Choroid plexus epithelial cell (primary cell): ENCODE results near the gene GSTO1.

Source experiments
- DNase-seq: peaks from one replicate; pipeline ENCODE4 v3.0.0-alpha.2; 2010; ENCODE audit warnings: low read depth
- H3K4me3 ChIP-seq: 2 replicates; pipeline ENCODE4 v1.5.1; 2011; ENCODE audit warnings: low read depth, mild to moderate bottlenecking, control low read depth, low read length, moderate library complexity
- CTCF ChIP-seq: conservative IDR thresholded peaks from 2 replicates; pipeline ENCODE4 v1.5.1; 2011; ENCODE audit warnings: low read depth, mild to moderate bottlenecking, control low read depth, inconsistent platforms, low read length, moderate library complexity

The GSTO1 gene

GRCh38 chr10:104308439-104308903 is 53.8 kb downstream of the GSTO1 start:
- DNase-seq: peak; percentile 37
- TF ChIP-seq CTCF: no peak
- no peak overlapping the region for H3K4me3 ChIP-seq

GRCh38 chr10:104309980-104310978 is 55.6 kb downstream of the GSTO1 start:
- no peak overlapping the region for H3K4me3 ChIP-seq

GRCh38 chr10:104311184-104311720 is 56.6 kb downstream of the GSTO1 start:
- H3K4me3 ChIP-seq: no peak overlapping the region
- DNase-seq: peak; percentile 30
- TF ChIP-seq CTCF: no peak

More at GRCh38 chr10:104309980-104310978, 55.6 kb downstream of the GSTO1 start:
- peak; percentile 84 for DNase-seq
- TF ChIP-seq CTCF: no peak

GRCh38 chr10:104314591-104315485 is 60.1 kb downstream of the GSTO1 start:
- DNase-seq: no peak
- no peak overlapping the region for H3K4me3 ChIP-seq
- no peak for TF ChIP-seq CTCF

GRCh38 chr10:104315486-104315921 is 60.8 kb downstream of the GSTO1 start:
- no peak overlapping the region for H3K4me3 ChIP-seq
- no peak for DNase-seq
- TF ChIP-seq CTCF: no peak

GRCh38 chr10:104316321-104317099 is 61.8 kb downstream of the GSTO1 start:
- no peak for DNase-seq
- TF ChIP-seq CTCF: no peak
- H3K4me3 ChIP-seq: no peak overlapping the region
